K562 (cell line): ENCODE data around the gene SPRTN. TPM values are rescaled to one million over a fixed set of nuclear protein-coding genes. Genes with fewer than 3 reads are reported as not detected.
A peak's percentile ranks its signal among the peaks of the same experiment; 100 is the strongest.

Experiments used
- ATAC-seq: fragments of 200-7000 bp; cut with Tn5 transposase; 3 replicates; pipeline ENCODE4 v1.9.1; 2020; ENCODE audit warnings: moderate library complexity
- BruUV-seq: library from RNA; stranded (reverse); fragments of 400-500 nt; replicated peaks from 2 replicates; lab custom pipeline; 2021; lab: Mats Ljungman, UMichigan
- CTCF ChIA-PET: fragments of 300-600 bp; formaldehyde crosslinking; extraction: SDS; loops from one replicate; lab custom pipeline; 2021; ENCODE audit warnings: low intra/inter-chr PET ratio; lab: Yijun Ruan, JAX
- POLR2A ChIA-PET: fragments of 300-600, 350-650 bp; sonication (Branson Sonifier 250); formaldehyde crosslinking; extraction: SDS; loops from one replicate; lab custom pipeline; 2021; ENCODE audit warnings: antibody characterized with exemption, inconsistent platforms; lab: Yijun Ruan, JAX
- DNase-seq, 4 experiments: peaks; one replicate each; pipeline versions ENCODE4 v3.0.0 to v3.0.0-alpha.2; 2011 to 2018; ENCODE audit warnings: low spot score in 3 of 4, mixed read lengths in 3 of 4; ENCODE audit errors: extremely low read depth in 1 of 4
- FAIRE-seq: peaks from 2 replicates; lab custom pipeline; 2011; peaks lifted over from hg19 to GRCh38; lab: Jason Lieb, UNC
- H2AFZ ChIP-seq: 2 replicates; pipeline ENCODE4 v1.6.0; 2011; ENCODE audit warnings: low read depth, low read length, control low read depth, inconsistent platforms
- H3K27ac ChIP-seq: fragments of 200-600 bp; 3 replicates; pipeline ENCODE4 v1.8.0; 2011; ENCODE audit warnings: low read depth, mild to moderate bottlenecking, control low read depth, inconsistent platforms, low read length, moderate library complexity, mixed read lengths; ENCODE audit errors: extremely low read depth
- H3K27me3 ChIP-seq, 2 experiments: fragments of 300-600 bp in 1 of 2; 2 replicates in 1 of 2; 3 replicates in 1 of 2; pipeline versions ENCODE4 v1.6.0 to v1.8.0; 2011; ENCODE audit warnings: inconsistent platforms in 2 of 2, low read length in 2 of 2, mild to moderate bottlenecking in 1 of 2, mixed read lengths in 1 of 2, moderate library complexity in 1 of 2; ENCODE audit not compliant: control insufficient read depth in 2 of 2, insufficient read depth in 2 of 2
- H3K36me3 ChIP-seq: fragments of 300-600 bp; 3 replicates; pipeline ENCODE4 v1.8.0; 2011; ENCODE audit warnings: mild to moderate bottlenecking, low read length, inconsistent platforms; ENCODE audit not compliant: control insufficient read depth, insufficient read depth
- H3K4me1 ChIP-seq, 2 experiments: fragments of 200-600 bp in 1 of 2; replicated peaks in 1 of 2; 2 replicates in 1 of 2; 3 replicates in 1 of 2; pipeline versions ENCODE4 v1.5.1 to v1.8.0; 2011; ENCODE audit warnings: inconsistent platforms in 2 of 2, low read length in 2 of 2, mild to moderate bottlenecking in 1 of 2, mixed read lengths in 1 of 2, moderate library complexity in 1 of 2; ENCODE audit not compliant: control insufficient read depth in 2 of 2, insufficient read depth in 2 of 2
- H3K4me2 ChIP-seq: 2 replicates; pipeline ENCODE4 v1.6.1; 2011; ENCODE audit warnings: low read length, control low read depth, inconsistent platforms, mixed read lengths; ENCODE audit not compliant: insufficient read depth
- H3K4me3 ChIP-seq: fragments of 200-600 bp; sonication (generic), shearing (Covaris generic); 2 replicates; pipeline ENCODE4 v1.5.1; 2016; ENCODE audit warnings: control low read depth, inconsistent platforms
- H3K79me2 ChIP-seq: fragments of 200-600 bp; 3 replicates; pipeline ENCODE4 v1.8.0; 2011; ENCODE audit warnings: low read length, inconsistent platforms; ENCODE audit not compliant: control insufficient read depth, insufficient read depth
- H3K9ac ChIP-seq, 2 experiments: 2 replicates each; pipeline versions ENCODE4 v1.6.0 to v1.6.1; 2011; ENCODE audit warnings: low read depth in 2 of 2, low read length in 2 of 2, control low read depth in 1 of 2, inconsistent platforms in 1 of 2, mild to moderate bottlenecking in 1 of 2, mixed read lengths in 1 of 2; ENCODE audit not compliant: insufficient read depth in 1 of 2
- H3K9me1 ChIP-seq: one replicate; pipeline ENCODE4 v1.6.0; 2011; ENCODE audit warnings: inconsistent platforms, mild to moderate bottlenecking, low read length, moderate library complexity; ENCODE audit not compliant: control insufficient read depth, insufficient read depth
- H3K9me3 ChIP-seq: replicated peaks from 2 replicates; pipeline ENCODE4 v1.5.1; 2011; ENCODE audit warnings: low read depth, low read length, inconsistent platforms; ENCODE audit not compliant: control insufficient read depth, insufficient read depth
- H4K20me1 ChIP-seq: replicated peaks from 2 replicates; pipeline ENCODE4 v1.6.1; 2011; ENCODE audit warnings: low read length, inconsistent platforms, mixed read lengths; ENCODE audit not compliant: control insufficient read depth, insufficient read depth
- AFF1 ChIP-seq, 2 experiments: fragments of 450-650 bp; IDR thresholded peaks; 2 replicates each; pipeline ENCODE4 v1.6.1; 2018; ENCODE audit warnings: mild to moderate bottlenecking in 2 of 2, low read depth in 1 of 2; ENCODE audit not compliant: partially characterized antibody in 2 of 2
- CAMTA2 ChIP-seq: fragments of 250-450 bp; sonication (Bioruptor Pico); conservative IDR thresholded peaks from 2 replicates; pipeline ENCODE4 v1.5.1; 2022
- DPF2 ChIP-seq: fragments of 450-650 bp; IDR thresholded peaks from 2 replicates; pipeline ENCODE4 v1.6.1; 2016
- MAZ ChIP-seq, 2 experiments: fragments of 450-650 bp in 1 of 2; sonication (generic) in 1 of 2; formaldehyde crosslinking; IDR thresholded peaks in 1 of 2; conservative IDR thresholded peaks in 1 of 2; 2 replicates each; pipeline versions ENCODE4 v1.4.0 to v1.5.0; 2020; ENCODE audit warnings: mild to moderate bottlenecking in 1 of 2, missing genetic modification reagents in 1 of 2
- MXI1 ChIP-seq: IDR thresholded peaks from 2 replicates; pipeline ENCODE4 v1.6.1; 2011; ENCODE audit warnings: low read depth, mild to moderate bottlenecking, improper control_type of control experiment, low read length
- MYC ChIP-seq, 2 experiments: fragments of 250-450 bp in 1 of 2; sonication (Bioruptor Pico) in 1 of 2; IDR thresholded peaks; 2 replicates each; pipeline versions ENCODE4 v1.5.1 to v1.6.1; 2012 to 2021; ENCODE audit warnings: low read depth in 2 of 2, borderline replicate concordance in 1 of 2, improper control_type of control experiment in 1 of 2, low read length in 1 of 2, mild to moderate bottlenecking in 1 of 2, moderate library complexity in 1 of 2
- NFIC ChIP-seq: fragments of 450-650 bp; IDR thresholded peaks from 2 replicates; pipeline ENCODE4 v1.6.1; 2017; ENCODE audit warnings: mild to moderate bottlenecking, inconsistent platforms
- PREB ChIP-seq: sonication (generic); formaldehyde crosslinking; IDR thresholded peaks from 2 replicates; pipeline ENCODE4 v1.8.1; 2023; ENCODE audit warnings: mild to moderate bottlenecking, missing genetic modification reagents
- ZHX1 ChIP-seq: fragments of 150-350 bp; conservative IDR thresholded peaks from 2 replicates; pipeline ENCODE4 v1.6.1; 2014; ENCODE audit warnings: low read length
- ZNF512 ChIP-seq: IDR thresholded peaks from 2 replicates; pipeline ENCODE4 v1.6.1; 2016; ENCODE audit warnings: missing genetic modification characterization, missing compliant biosample characterization
- ZNF57 ChIP-seq: fragments of 450-650 bp; formaldehyde crosslinking; IDR thresholded peaks from 2 replicates; pipeline ENCODE4 v1.4.0; 2020; ENCODE audit warnings: mild to moderate bottlenecking, moderate library complexity
- WGBS: fragments of 100-300 bp; shearing (Covaris generic); methylation state at CpG from one replicate; pipeline ENCODE4 v1.1.6; 2016; ENCODE audit warnings: low coverage, mixed read lengths; ENCODE audit not compliant: insufficient coverage; ENCODE audit errors: missing lambda C conversion rate; 5-methylcytosine and 5-hydroxymethylcytosine counted together
- in situ Hi-C: fragments of 300-500 bp; cut with MboI; formaldehyde crosslinking; loops from 4 replicates; pipeline ENCODE4 v1.15.0; 2018; ENCODE audit warnings: inconsistent platforms, mixed read lengths
- intact Hi-C: fragments of 100-400 bp; cut with micrococcal nuclease; formaldehyde crosslinking; loops from 2 replicates; pipeline ENCODE4 v1.14.2; 2022
- polyA plus RNA-seq, 8 experiments: library from polyadenylated mRNA; depleted of rRNA in 4 of 8; stranded (reverse) in 5 of 8; unstranded in 3 of 8; fragments of >200 nt; fragmentation: Nextera tagmentation in 2 of 8; fragmentation: Illumina TruSeq in 1 of 8; extraction: Ambion mirVana in 2 of 8; extraction: Trizol in 1 of 8; gene quantifications; 2 replicates each; pipeline versions ENCODE4 v1.2.1 to v1.2.3, GENCODE V29; 2011 to 2014; ENCODE audit warnings: inconsistent platforms in 1 of 8, missing spikeins in 1 of 8
- total RNA-seq, 7 experiments: library from RNA; depleted of rRNA in 6 of 7; stranded (reverse); fragments of >200 nt in 6 of 7; fragmentation: Illumina TruSeq in 2 of 7; extraction: Trizol in 2 of 7; gene quantifications; 2 replicates each; pipeline versions ENCODE4 v1.2.1 to v1.2.3, GENCODE V29; 2011 to 2021; ENCODE audit warnings: low replicate concordance in 1 of 7

Gene SPRTN
- total and polyA plus RNA-seq, 9 of the 15 experiments (the other 6 are each of a cell fraction or from before 2014, with no cell fraction given) = 8.1 to 32.5 (median 21.2) TPM

GRCh38 chr1:231337043-231337471 is 1.0 kb upstream of the SPRTN start:
- Histone ChIP-seq H3K27me3 (no peaks in the 10 kb centered on the region), H3K4me3 (peak overlapping the region; percentile 77), H4K20me1 (peaks cover 15% of the 10 kb centered on the region), H3K79me2 (peaks cover 83% of the 10 kb centered on the region), H3K9me3 (no peaks in the 10 kb centered on the region), H3K4me1 (peaks cover 21 to 32% of the 10 kb centered on the region in 2 experiments; a peak in 4 of 5 replicates), H3K36me3 (peaks cover 35% of the 10 kb centered on the region), H3K27ac (peak overlapping the region; percentile 91), H3K9me1 (no peaks in the 10 kb centered on the region), H3K4me2 (peak overlapping the region; percentile 96), H3K9ac (peak overlapping the region; percentile 87 to 98), H2AFZ (peak overlapping the region; percentile 87)
- CTCF ChIA-PET = no interaction called here
- intact Hi-C loops = loop anchor here (10.0 kb wide), 1 partner anchor 352 kb away; no protein-coding TSS in a partner anchor
- in situ Hi-C loops = no loop called here
- DNase-seq (peak; percentile 23 to 59 (median 48)), ATAC-seq (peak; percentile 41), FAIRE-seq (no peak)
- BruUV-seq = no TSS peak
- under 1% methylated on average over 23 of the region's 32 CpGs for WGBS
- POLR2A ChIA-PET = interaction anchor here (1.1 to 3.2 kb wide), 6 partner anchors 10 to 97 kb away, joined by 4 to 17 read pairs (median 4); no protein-coding TSS in a partner anchor
- TF ChIP-seq ZNF512 (tag) (no peak), MAZ (CRISPR knock-in tag; conservative IDR thresholded peaks at IDR 0.05 in 1 of 2, IDR thresholded peaks at IDR 0.05 in 1 of 2) (peak in 1 of 2 experiments; percentile 3; a peak in 1 of 4 replicates), AFF1 (IDR thresholded peaks at IDR 0.05; ENCODE audit: low read depth in 1 of 2, partially characterized antibody in 2 of 2) (no peak), CAMTA2 (no peak), ZHX1 (no peak), DPF2 (0 out of 2 replicates have a peak, but pooled peaks have one; percentile 7), MXI1 (no peak), MYC (IDR thresholded peaks at IDR 0.05; ENCODE audit: low read depth, low read length) (peak; percentile 38; the same call in 1 of the 2 replicates), MYC (CRISPR knock-in tag; IDR thresholded peaks at IDR 0.05; ENCODE audit: borderline replicate concordance, low read depth) (no peak), ZNF57 (CRISPR knock-in tag) (no peak), PREB (0 out of 2 replicates have a peak, but pooled peaks have one; percentile 42), NFIC (no peak)
